ENCODE results near the gene ITGBL1.

DNA sequence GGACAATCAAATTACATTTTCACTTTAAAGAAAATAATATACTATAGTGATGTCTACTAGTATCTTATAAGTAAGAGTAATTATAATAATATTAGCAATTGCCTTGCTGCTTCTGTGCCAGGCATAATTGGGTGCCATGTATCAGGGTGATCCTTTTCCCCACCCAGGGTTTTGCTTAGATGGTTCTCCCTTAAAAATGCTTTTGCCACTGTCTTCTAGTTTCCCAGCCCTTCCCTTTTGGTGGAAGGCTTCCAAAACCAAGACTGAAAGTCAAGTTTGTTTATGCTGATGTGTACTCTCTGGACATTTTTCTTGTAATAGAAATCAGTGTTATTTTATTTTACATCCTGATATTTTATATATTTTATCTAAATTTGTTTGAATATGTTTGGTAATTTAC is 77.8 kb downstream of the ITGBL1 start:
- TF ChIP-seq CTCF (IDR thresholded peaks at IDR 0.05 in 4 of 5, conservative IDR thresholded peaks at IDR 0.05 in 1 of 5) (no peak), POLR2A (IDR thresholded peaks at IDR 0.05) (no peak)
